Measurements from ENCODE around the gene ZDHHC21. TPM values are rescaled to one million over a fixed set of nuclear protein-coding genes. Genes with fewer than 3 reads are reported as not detected.
A peak's percentile ranks its signal among the peaks of the same experiment; 100 is the strongest.
"Not testable (repeated sequence)": the region's sequence is repeated elsewhere in the genome, so short reads cannot be mapped to it uniquely, and the experiment has no call there.

ZDHHC21 gene
- total RNA-seq, 1 experiment from 2014 or later = 75.4 TPM

GRCh38 chr9:14692470-14693250 lies 572 bp downstream of the ZDHHC21 start:
- peaks cover 38% of the 10 kb centered on the region for H3K36me3 ChIP-seq
- H3K4me3 ChIP-seq = peak overlapping the region; percentile 76
- DNase-seq = peak; percentile 95
- H3K27me3 ChIP-seq = peaks cover 13% of the 10 kb centered on the region
- H3K9me3 ChIP-seq = no peaks in the 10 kb centered on the region

GRCh38 chr9:14690948-14691730 lies 2.1 kb downstream of the ZDHHC21 start:
- Histone ChIP-seq H3K9me3 (peaks cover 5% of the 10 kb centered on the region), H3K36me3 (peaks cover 48% of the 10 kb centered on the region), H3K4me3 (peak overlapping the region; percentile 76), H3K27me3 (no peaks in the 10 kb centered on the region; the same call in 1 of the 2 replicates)
- DNase-seq = no peak

DNA sequence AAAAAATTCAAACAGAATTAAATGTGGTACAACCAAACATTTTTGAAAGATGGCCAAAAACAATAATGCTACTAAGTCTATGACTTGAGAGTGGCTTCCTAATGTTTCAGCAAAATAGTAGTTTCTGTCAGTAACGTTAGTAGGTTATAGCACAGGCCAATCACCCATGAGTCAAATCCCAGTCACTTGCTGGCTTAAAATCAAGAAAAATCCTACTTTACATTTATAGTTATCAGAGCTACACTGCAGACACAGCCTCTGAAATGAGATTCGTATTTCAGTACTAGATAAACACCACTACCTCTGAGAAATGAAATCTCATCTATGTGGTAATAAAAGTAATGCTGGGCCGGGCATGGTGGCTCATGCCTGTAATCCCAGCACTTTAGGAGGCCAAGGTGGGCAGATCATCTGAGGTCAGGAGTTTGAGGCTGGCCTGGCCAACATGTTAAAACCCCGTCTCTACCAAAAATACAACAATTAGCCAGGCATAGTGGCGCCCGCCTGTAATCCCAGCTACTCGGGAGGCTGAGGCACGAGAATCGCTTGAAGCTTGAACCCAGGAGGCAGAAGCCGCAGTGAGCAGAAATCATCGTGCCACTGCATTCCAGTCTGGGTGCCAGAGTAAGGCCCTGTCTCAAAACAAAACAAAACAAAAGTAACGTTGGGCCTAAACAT lies 6.1 kb downstream of the ZDHHC21 start:
- DNase-seq = peak; percentile 94
- Histone ChIP-seq H3K9me3 (peaks cover 19% of the 10 kb centered on the region), H3K4me3 (no peak overlapping the region), H3K36me3 (peaks cover 64% of the 10 kb centered on the region), H3K27me3 (no peaks in the 10 kb centered on the region)

- Histone ChIP-seq H3K4me3 (no peak overlapping the region), H3K9me3 (peaks cover 25% of the 10 kb centered on the region), H3K36me3 (peaks cover 69% of the 10 kb centered on the region), H3K27me3 (no peaks in the 10 kb centered on the region)
- no peak for DNase-seq
Observed at GRCh38 chr9:14686168-14686567, 7.1 kb downstream of the ZDHHC21 start.

DNA sequence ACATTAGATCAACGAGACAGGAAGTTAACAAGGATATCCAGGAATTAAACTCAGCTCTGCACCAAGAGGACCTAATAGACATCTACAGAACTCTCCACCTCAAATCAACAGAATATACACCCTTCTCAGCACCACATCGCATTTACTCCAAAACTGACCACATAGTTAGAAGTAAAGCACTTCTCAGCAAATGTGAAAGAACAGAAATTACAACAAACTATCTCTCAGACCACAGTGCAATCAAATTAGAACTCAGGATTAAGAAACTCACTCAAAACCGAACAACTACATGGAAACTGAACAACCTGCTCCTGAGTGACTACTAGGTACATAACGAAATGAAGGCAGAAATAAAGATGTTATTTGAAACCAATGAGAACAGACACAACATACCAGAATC lies 10.6 kb downstream of the ZDHHC21 start:
- H3K4me3 ChIP-seq, DNase-seq, H3K27me3 ChIP-seq: not testable (repeated sequence)
- peaks cover 25% of the 10 kb centered on the region for H3K9me3 ChIP-seq
- H3K36me3 ChIP-seq = peaks cover 68% of the 10 kb centered on the region

GRCh38 chr9:14678776-14679175 lies 14.5 kb downstream of the ZDHHC21 start:
- H3K9me3 ChIP-seq = peaks cover 12% of the 10 kb centered on the region
- H3K4me3 ChIP-seq = no peak overlapping the region
- no peak for DNase-seq
- no peaks in the 10 kb centered on the region for H3K27me3 ChIP-seq
- H3K36me3 ChIP-seq = peaks cover 80% of the 10 kb centered on the region

GRCh38 chr9:14677872-14678271 lies 15.4 kb downstream of the ZDHHC21 start:
- Histone ChIP-seq H3K36me3 (peaks cover 87% of the 10 kb centered on the region), H3K4me3 (no peak overlapping the region), H3K27me3 (no peaks in the 10 kb centered on the region), H3K9me3 (peaks cover 12% of the 10 kb centered on the region)
- no peak for DNase-seq

DNA sequence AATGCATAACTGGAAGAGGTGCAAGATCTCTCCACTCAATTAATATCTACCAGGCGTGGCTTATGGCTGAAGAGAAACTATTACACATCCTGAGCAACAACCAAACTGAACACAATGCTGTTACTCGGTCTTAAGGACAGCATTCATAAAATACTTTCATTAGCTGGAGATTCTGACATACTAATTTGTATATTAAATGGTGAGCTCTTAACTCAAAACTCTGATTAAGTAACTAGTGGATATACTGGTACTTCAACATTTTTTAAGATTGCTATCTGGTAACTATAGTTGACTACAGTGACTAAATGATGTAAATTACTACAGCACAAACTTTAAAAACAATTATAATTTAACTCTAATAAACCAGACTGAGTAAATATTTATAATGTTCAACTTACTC lies 15.8 kb downstream of the ZDHHC21 start:
- DNase-seq = no peak
- Histone ChIP-seq H3K36me3 (peaks cover 88% of the 10 kb centered on the region), H3K4me3 (no peak overlapping the region), H3K9me3 (peaks cover 8% of the 10 kb centered on the region), H3K27me3 (no peaks in the 10 kb centered on the region)

GRCh38 chr9:14674630-14675029 lies 18.6 kb downstream of the ZDHHC21 start:
- Histone ChIP-seq H3K9me3 (peaks cover 13% of the 10 kb centered on the region), H3K4me3 (no peak overlapping the region), H3K27me3 (no peaks in the 10 kb centered on the region), H3K36me3 (peaks cover 90% of the 10 kb centered on the region)
- DNase-seq = no peak

- no peaks in the 10 kb centered on the region for H3K27me3 ChIP-seq
- H3K36me3 ChIP-seq = peaks cover 60% of the 10 kb centered on the region
- DNase-seq = no peak
- H3K4me3 ChIP-seq = no peak overlapping the region
- H3K9me3 ChIP-seq = peaks cover 13% of the 10 kb centered on the region
Observed at GRCh38 chr9:14671377-14671776, 21.9 kb downstream of the ZDHHC21 start.

DNA sequence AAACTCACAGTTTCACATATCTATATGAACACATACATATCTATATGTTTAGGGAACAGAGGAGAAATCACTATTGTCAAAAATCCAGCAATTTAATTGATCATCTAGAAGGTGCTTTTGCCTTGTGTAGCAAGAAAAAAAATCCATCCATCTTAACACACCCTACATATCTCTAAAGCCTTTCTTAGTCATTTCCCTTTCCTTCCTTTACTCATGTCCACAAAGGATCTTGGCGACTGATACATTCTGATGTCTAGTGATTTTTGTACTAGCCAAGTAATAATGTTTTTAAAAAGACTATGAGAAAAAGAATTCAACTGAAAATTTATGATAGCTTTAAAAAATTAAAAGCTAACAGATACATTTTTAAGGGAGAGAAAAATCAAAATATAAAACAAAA lies 22.5 kb downstream of the ZDHHC21 start:
- no peak for DNase-seq

GRCh38 chr9:14664022-14664421 lies 29.2 kb downstream of the ZDHHC21 start:
- H3K4me3 ChIP-seq, DNase-seq, H3K9me3 ChIP-seq, H3K27me3 ChIP-seq: not testable (repeated sequence)
- peaks cover 28% of the 10 kb centered on the region for H3K36me3 ChIP-seq

More for the DNA sequence above, 22.5 kb downstream of the ZDHHC21 start:
- Histone ChIP-seq H3K9me3 (peaks cover 13% of the 10 kb centered on the region), H3K4me3 (no peak overlapping the region), H3K36me3 (peaks cover 56% of the 10 kb centered on the region), H3K27me3 (no peaks in the 10 kb centered on the region)

DNA sequence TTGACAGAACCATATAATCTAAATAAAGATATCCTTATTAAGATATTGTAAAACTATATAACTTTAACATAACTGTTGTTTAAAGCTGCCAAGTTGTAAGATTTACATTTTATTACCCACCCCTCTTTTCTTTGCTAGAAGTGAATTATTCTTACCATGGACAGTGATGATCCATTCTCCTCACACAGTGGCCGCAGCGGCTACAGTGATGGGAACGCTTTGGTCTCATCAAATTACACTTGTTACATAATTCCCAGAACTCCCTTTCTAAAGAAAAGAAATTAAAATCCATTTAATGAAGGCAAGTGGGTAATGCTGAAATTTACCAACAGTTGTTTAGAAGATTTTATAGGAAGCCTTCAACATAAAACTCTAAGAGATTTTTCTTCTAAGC lies 31.2 kb downstream of the ZDHHC21 start:
- no peaks in the 10 kb centered on the region for H3K27me3 ChIP-seq
- peaks cover 45% of the 10 kb centered on the region for H3K36me3 ChIP-seq
- no peak for DNase-seq

DNA sequence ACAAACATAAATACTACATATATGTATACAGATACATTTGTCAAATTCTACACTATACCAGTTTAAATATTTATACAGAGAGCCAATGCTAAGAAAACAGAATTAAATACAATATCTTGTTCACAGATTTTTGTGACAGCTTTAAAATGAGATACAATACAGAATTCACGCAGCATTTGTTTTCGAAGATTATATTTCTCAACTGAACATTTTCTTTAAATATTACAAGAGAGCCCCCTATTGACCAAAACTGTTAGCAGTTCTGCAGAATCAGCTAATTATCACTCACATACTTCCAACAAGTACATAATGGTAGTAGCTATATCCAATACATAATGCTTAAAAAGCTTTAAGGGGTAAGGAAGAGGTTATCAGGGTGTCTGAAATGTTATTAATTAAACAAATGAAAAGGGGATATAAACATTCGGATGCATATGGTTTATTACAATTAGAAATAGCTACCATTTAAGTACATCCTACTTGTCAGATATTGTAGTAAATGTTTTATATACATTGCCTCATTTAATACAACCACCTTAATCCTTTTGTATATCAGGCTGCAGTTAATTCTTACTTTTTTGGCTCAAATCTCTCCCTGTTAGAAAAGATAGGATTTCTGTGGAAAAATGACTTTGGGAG lies 31.7 kb downstream of the ZDHHC21 start:
- DNase-seq = no peak
- H3K27me3 ChIP-seq = no peaks in the 10 kb centered on the region
- H3K9me3 ChIP-seq = peaks cover 24% of the 10 kb centered on the region
- peaks cover 50% of the 10 kb centered on the region for H3K36me3 ChIP-seq
- no peak overlapping the region for H3K4me3 ChIP-seq

More for the DNA sequence above, 31.2 kb downstream of the ZDHHC21 start:
- Histone ChIP-seq H3K9me3 (peaks cover 19% of the 10 kb centered on the region), H3K4me3 (no peak overlapping the region)

DNA sequence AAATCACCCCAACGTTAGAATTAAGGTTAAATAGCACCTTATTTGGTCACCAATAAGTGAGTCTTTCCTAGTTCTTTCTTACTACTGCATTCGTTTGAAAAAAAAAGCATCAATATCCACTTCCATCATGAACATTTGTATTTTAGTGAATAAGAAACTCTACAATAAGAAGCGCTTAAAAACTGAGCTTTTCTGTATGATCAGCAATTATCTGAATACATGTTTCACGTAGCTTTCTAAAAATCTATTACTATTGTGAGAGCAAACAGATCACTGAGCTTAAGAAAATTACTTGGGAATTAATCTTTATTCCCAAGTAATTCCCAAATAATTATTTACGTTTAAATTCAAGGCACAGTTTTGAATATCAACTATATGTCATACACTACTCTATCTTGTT lies 32.5 kb downstream of the ZDHHC21 start:
- no peak overlapping the region for H3K4me3 ChIP-seq
- H3K9me3 ChIP-seq = peaks cover 32% of the 10 kb centered on the region
- H3K36me3 ChIP-seq = peaks cover 58% of the 10 kb centered on the region
- no peaks in the 10 kb centered on the region for H3K27me3 ChIP-seq
- no peak for DNase-seq

- H3K9me3 ChIP-seq = peaks cover 75% of the 10 kb centered on the region
- peaks cover 98% of the 10 kb centered on the region for H3K36me3 ChIP-seq
- H3K27me3 ChIP-seq = no peaks in the 10 kb centered on the region
- H3K4me3 ChIP-seq = no peak overlapping the region
- DNase-seq = no peak
Observed at GRCh38 chr9:14654932-14655331, 38.3 kb downstream of the ZDHHC21 start.

GRCh38 chr9:14653511-14653910 lies 39.7 kb downstream of the ZDHHC21 start:
- Histone ChIP-seq H3K4me3 (no peak overlapping the region), H3K9me3 (peaks cover 68% of the 10 kb centered on the region), H3K27me3 (no peaks in the 10 kb centered on the region), H3K36me3 (peaks cover 98% of the 10 kb centered on the region)
- no peak for DNase-seq
